ENCODE data around the gene PLXNB2. TPM values are rescaled to one million over a fixed set of nuclear protein-coding genes. Genes with fewer than 3 reads are reported as not detected.

Gene PLXNB2
- total RNA-seq, 1 donor from 2014 or later = 70.6 TPM

DNA sequence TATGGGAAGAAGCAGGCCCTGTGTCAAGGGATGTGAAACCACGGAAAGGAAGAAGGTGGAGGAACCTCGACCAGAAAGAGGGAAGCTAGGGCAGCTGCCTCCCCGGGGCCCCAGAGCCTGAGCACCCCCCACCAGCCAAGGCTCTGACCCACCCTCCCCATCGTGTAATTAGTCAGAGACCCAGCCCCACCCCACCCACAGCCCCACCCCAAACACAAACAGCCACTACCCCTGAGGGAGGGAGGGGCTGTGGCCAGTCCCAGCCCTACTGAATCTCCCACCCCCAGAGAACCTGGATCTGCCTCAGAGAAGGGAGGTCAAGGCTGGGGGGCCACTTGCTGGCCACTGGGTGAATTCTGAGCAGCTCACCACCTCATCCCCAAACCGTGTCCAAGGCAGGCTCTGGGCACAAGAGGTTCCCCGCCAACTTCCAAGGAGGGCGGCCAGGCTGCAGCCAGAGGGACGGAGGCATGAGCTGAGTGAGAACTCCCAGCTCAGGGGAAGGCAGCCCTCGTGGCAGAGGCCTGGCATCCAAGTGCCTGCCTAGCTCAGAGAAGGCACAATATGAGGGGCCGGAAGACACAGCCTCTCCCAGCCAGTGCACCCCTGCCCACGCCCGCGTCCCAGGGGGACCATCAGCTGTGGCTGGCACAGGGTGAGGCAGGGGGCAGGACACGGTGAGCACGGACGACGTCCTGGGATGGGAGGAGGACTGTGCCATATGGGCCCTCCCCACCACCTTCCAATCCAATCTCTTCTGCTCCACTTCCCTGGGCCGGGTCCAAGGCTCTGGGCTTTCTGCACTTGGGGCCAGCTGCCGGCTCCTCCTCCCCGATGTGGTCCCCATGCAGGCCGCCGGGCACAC is 2.7 kb downstream of the PLXNB2 start:
- intact Hi-C loops (cut with DNase I) = loop anchor here (5.0 kb wide), 1 partner anchor 32 kb away; the partner anchor contains the start of gene MAPK11
- ATAC-seq (no peak), DNase-seq (ENCODE audit: missing footprints) (no peak)

GRCh38 chr22:50303848-50304527 is 3.5 kb downstream of the PLXNB2 start:
- ATAC-seq (peak; percentile 17), DNase-seq (ENCODE audit: missing footprints) (peak; percentile 84)
- intact Hi-C loops (cut with DNase I) = no loop called here

DNA sequence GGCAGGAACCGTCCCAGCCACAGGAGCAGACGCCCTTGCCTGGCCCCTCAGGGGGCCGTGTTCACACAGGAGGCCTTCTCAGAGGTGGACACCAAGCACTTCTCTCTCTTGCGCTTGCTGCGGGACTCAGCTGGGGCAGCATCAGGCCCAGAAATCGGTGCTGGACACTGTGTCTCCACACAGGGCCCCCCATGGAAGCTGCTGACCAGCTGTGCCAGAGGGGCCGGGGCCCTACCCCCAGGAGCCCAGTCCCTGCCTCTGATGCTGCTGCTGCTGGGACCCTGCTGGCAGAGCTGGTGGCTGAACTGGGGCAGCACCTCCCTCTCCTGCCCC is 4.0 kb downstream of the PLXNB2 start:
- ATAC-seq (no peak), DNase-seq (ENCODE audit: missing footprints) (no peak)
- intact Hi-C loops (cut with DNase I) = no loop called here

DNA sequence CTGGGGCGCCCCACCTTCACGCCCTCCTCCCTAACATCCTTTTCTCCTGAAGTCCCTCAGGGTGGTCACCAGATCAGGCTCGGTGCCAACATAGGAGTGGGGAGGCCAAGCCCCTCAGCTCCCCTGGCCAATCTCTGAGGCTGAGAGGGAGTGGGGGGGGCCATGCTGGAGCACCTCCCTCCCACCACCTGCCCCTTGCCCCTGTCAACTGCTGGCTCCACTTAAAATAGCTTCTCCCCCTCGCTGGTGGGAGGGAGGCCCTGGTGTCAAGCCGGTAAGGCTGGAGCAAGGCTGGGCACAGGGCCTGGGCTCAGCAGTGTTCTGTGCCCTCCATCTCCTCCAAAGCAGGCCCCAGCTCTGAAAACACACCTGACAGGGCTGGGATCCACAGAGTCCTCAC is 4.9 kb downstream of the PLXNB2 start:
- peak; percentile 35 for ATAC-seq
- no peak for DNase-seq (ENCODE audit: missing footprints)
- intact Hi-C loops (cut with DNase I) = no loop called here

DNA sequence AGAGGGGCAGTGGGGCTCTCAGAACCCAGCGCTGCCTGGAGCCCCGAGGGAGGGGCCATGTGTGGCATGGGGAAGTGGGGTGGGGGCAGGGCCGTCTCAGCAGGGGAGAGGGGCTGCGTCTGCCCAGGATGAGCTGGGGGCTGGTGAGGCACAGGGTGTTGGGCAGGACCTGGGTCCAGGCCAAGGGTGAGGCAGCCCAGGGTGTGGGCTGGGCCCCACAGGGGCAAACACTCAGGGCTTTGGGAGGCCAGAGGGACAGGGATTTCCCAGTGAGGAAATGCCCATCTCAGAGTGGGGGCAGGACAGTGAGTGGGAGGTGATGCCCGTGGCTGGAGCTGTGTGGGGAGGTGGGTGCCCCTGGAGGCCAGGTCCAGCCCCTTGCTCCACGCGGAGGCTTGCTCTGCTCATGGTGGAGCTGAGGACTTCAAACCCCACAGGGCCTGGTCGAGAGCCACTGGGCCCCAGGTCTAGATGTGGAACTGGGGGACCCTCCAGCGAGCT is 5.4 kb downstream of the PLXNB2 start:
- ATAC-seq (no peak), DNase-seq (ENCODE audit: missing footprints) (no peak)
- intact Hi-C loops (cut with DNase I) = no loop called here

- no peak for ATAC-seq
- intact Hi-C loops (cut with DNase I) = no loop called here
- no peak for DNase-seq (ENCODE audit: missing footprints)
These were observed 5.9 kb downstream of the PLXNB2 start for GRCh38 chr22:50301581-50301991.

GRCh38 chr22:50300620-50301257 is 6.7 kb downstream of the PLXNB2 start:
- intact Hi-C loops (cut with DNase I) = no loop called here
- DNase-seq (ENCODE audit: missing footprints) (no peak), ATAC-seq (no peak)

- ATAC-seq = no peak
- no peak for DNase-seq (ENCODE audit: missing footprints)
These were observed 7.4 kb downstream of the PLXNB2 start for GRCh38 chr22:50299785-50300619.

DNA sequence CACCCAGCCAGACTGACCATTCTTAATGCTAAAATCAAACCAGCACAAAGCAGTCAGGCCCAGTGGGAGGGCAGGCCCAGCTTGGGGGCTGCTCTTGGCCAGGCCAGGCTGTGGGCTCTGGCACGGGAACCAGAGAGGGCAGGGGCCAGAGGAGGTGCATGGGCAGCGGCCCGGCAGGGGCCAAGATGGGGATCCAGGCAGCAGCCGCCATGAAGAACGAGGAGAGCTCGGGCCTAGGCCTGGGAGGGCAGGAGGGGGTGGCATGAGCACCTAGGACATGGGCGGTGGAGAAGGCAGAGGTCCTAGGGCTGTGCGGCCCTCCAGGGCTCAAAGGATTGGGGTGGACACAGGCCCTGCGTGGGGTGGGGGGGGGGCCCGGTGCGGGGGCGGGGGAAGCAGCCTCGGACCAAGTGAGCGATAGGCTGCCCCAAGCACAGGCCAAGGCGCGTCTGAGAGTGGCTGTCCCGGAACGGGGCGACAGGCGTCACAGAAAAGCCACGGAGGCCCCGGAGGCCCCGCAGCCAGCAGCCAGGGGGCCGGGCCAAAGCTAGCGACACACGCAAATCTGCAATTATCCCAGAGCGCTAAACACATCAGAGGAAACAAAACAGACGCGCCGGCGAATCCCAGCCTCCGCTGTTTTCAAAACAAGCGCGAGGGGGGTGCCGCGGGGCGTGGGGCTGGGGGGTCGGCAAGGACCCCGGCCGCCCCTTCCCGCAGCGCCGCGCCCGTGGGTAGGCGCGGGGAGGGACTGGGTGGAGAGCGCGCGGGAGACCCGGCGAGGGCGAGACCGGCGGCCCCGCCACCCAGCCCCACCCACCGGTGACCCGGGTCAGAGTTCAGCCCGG is 8.3 kb downstream of the PLXNB2 start:
- DNase-seq (ENCODE audit: missing footprints) = no peak
- no peak for ATAC-seq
- intact Hi-C loops (cut with DNase I) = no loop called here

More at GRCh38 chr22:50299785-50300619, 7.4 kb downstream of the PLXNB2 start:
- intact Hi-C loops (cut with DNase I) = no loop called here

GRCh38 chr22:50298266-50298637 is 9.2 kb downstream of the PLXNB2 start:
- ATAC-seq = no peak
- intact Hi-C loops (cut with DNase I) = no loop called here
- DNase-seq (ENCODE audit: missing footprints) = no peak

DNA sequence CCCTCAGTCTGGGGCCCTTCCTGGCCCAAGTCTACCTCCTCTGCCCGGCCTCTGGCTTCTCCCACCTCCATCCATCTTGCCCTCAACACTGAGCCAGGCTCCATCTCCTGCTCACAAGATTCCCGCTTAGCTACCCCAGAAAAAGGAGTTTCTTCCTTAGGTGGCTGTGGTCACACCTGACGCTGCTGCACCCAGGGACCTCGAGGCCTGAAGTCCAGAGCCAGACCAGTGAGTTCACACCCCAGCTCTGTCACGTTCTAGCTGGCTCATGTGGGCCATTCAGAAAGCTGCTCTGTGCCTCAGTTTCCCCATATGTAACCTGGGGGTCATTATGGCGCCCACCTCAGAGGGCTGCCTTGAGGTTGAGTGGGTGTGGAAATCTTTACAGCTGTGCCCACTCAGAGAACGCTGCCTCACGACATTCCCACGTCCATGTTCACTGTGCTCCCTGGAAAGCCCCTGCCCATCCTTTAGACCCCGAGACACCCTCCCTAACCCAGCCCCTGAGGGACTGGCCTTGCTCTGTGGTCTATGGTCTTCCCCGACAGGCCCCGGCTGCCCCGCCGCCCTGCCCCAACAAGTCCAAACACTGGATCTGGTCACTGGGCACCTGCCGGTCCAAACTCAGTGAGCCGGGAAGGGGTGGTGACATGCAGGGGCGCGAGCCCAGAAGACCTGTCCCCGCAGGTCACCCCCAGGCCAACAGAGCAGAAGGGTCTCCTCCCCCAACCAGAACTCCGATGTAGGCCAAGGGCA is 9.8 kb downstream of the PLXNB2 start:
- DNase-seq (ENCODE audit: missing footprints) (no peak), ATAC-seq (no peak)
- intact Hi-C loops (cut with DNase I) = no loop called here

GRCh38 chr22:50296658-50297490 is 10.6 kb downstream of the PLXNB2 start:
- DNase-seq (ENCODE audit: missing footprints) (no peak), ATAC-seq (peak; percentile 9)
- intact Hi-C loops (cut with DNase I) = no loop called here

- intact Hi-C loops (cut with DNase I) = loop anchor here (5.0 kb wide), 1 partner anchor 33 kb away; the partner anchor contains the start of gene DENND6B
- ATAC-seq = no peak
These were observed 13.2 kb downstream of the PLXNB2 start for GRCh38 chr22:50294319-50294656.

DNA sequence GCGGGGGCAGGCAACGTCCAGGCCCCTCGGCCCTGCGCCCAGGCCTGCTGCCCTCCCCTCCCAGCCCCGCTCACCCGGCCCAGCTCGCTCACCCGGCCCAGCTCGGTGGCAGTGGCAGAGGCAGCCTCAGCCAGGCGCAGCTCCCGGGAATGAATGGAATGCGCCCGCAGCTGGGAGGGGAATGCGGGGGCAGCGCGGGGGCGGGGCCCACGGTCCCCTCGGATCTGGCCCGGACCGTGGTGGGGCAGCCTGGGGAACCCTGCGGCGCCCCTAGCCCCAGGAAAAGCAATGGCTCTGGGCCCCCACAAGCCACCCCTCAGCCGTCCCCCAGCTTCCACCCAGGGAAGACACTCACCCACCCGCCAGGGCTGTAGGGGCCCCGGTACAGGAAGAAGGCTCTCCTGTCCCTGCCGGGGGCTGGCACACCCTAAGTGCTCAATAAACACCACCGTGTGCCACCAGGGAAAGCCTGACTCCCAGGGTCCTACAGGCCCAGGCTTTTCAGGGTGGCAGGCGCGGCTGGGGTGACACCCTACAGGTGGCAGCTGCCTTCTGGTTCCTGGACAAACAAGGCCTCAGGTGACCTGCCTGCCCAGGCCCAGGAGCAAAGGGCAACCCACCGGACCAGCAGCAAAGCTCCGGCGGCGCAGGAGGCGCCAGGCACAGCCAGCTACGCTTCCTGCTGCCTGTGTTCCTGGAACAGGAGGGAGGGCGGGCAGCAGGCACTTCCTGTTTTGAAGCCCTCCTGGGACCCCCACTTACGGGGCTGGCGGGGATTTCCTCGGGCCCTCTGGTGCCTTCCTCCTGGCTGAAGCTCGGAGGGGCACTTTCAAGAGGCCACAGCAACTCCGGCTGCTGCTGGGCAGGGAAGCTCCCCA is 13.8 kb downstream of the PLXNB2 start:
- intact Hi-C loops (cut with DNase I) = loop anchor here (5.0 kb wide), 1 partner anchor 34 kb away; the partner anchor contains the start of gene DENND6B

More at GRCh38 chr22:50294319-50294656, 13.2 kb downstream of the PLXNB2 start:
- no peak for DNase-seq (ENCODE audit: missing footprints)

More for the DNA sequence above, 13.8 kb downstream of the PLXNB2 start:
- ATAC-seq (peak; percentile 90), DNase-seq (ENCODE audit: missing footprints) (peak; percentile 85)
